Stimulated activated CD4-positive, alpha-beta T cell treated with anti-CD3 and anti-CD28 coated beads, Interleukin-4, amount 100 ng/mL, for 48 hours (primary cell): Measurements from ENCODE around the gene DUSP7.

Experiments used
- DNase-seq, 2 donors: peaks; one replicate each; pipeline ENCODE4 v3.0.0-alpha.2; 2020; ENCODE audit warnings: low read depth in 2 of 2

Gene DUSP7, protein sequence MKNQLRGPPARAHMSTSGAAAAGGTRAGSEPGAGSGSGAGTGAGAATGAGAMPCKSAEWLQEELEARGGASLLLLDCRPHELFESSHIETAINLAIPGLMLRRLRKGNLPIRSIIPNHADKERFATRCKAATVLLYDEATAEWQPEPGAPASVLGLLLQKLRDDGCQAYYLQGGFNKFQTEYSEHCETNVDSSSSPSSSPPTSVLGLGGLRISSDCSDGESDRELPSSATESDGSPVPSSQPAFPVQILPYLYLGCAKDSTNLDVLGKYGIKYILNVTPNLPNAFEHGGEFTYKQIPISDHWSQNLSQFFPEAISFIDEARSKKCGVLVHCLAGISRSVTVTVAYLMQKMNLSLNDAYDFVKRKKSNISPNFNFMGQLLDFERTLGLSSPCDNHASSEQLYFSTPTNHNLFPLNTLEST

DNA sequence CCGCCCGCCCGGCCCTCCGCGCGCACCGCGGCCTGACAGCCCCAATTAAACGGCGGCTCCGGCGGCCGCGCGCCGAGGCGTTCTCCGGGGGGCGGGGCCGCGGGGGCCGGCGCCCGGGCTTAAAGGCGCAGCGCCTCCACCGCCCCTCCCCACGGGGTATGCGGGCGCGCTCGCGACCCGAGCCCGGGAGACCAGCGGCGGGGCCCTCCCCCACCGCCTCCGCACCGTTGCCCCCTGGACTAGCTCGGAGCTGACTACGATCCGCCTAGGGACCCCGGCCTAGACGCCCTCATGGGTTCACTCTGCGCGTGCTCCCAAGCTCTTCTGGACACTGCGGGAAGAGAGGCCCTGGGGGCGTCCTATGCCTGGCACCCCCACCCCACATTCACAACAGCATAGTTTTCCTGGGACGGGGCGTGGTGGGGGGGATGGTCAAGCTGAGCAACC is at the start of gene DUSP7:
Gene DUSP7, minus strand, starts transcription at position 51 of the 447 bp plus-strand sequence. CDS start 205 bp downstream, outside the sequence.
- DNase-seq, result peak; percentile 46 to 67

DNA sequence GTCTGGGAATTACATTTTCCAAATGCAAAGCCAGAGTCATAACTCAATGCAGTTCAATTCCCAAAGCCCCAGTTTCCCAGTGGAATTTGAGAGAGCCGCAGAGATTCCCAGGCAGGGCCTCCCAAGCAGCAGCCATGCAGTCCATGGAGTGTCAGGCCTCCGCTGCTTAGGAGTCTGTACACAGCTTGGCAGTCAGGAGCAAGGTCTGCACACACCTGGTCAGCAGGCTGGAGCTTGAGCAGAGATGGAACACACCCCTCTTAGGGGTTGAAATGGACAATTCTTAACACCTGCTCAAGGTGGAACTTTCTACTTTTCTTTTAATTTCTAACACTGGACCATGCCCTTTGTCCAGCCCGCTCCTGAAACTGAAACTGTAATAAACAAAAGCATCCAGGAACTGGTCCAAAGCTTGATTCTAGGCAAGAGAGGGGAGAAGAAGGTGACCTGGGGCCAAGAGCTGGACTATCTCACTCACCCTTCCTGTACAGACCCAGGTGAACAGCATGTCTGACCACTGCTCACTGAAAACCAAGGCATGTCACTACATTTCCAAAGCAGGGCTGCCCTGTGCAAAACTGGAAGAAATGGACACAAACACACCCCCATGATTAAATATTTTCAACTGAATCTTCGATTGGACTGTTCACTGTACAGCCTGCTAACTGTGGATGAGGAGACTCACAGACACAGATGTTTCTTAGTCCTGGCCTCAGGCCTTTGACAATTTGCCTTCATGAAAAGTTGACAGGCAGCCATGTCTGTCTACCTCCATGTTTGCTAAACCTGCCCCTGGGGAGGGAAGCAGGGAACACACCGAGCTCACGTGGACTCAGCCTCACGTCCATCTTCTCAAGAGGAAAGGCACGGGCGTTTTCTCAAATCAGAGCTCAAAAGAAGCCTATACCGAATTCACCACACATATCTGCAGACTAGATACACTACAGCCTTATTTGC is 48.6 kb upstream of the DUSP7 start:
- no peak for DNase-seq

DNA sequence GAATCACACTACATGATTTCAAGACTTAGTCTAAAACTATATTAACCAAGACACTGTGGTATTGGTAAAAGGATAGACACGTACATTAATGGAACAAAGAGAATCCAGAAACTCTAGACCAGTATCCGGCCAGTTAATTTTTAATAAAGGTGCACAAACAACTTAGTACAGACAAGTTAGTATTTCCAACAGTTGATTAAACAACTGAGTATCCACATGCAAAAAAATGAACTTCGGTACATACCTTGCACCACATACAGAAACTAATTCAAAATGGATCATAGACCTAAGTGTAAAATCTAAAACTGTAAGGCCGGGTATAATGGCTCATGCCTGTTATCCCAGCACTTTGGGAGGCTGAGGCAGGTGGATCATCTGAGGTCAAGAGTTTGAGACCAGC is 46.6 kb upstream of the DUSP7 start:
- no peak for DNase-seq

DNA sequence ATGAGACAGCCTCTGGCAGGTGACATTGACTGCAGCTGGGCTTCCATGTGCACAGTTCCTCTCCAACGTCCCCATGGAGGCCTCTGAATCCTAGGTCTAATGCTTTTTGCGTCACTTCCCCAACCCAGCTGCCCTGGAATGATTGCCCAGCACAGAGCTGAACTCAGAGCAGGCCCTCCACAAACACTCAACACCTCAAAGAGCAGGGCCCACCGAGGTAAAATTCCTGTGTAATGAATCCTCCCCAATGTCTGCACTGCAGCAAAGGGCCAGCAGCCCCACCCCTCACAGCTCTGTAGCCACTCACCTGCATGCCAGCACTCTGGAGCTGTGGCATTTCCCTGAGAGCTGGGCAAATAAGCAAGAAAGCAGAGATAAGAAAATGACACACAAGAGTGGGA is 42.6 kb upstream of the DUSP7 start:
- DNase-seq, result no peak

DNA sequence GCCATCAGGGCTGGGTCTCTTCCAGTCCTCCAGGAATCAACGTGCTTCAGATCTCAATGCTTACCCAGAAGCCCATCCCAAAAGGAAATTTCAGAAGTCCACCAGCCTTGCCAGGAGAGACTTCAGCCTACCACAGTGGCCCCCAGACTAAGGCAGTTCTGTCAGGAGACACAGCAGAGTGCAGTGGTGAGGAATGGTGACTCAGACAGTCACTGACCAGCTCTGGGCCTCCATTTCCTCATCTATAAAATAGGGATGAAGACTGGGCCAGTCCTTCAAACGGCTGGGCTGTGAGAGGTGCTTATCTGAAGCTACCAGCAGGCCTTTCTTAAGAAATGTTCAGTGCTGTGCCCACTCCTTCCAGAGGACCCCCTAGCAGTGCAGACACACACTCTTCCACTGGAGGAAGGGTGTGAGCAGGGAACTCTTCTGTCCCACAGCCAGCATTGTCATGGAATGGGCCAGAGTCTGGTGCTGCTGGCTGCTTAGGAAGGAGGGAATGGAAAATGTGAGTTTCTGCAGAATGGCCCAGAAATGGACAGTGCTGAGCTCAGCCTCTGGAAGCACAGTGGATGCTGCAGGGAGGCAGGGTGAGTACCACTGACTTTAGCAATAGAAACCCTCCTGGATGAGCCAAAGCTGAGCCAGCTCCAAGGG is 41.6 kb upstream of the DUSP7 start:
- DNase-seq, result no peak

DNA sequence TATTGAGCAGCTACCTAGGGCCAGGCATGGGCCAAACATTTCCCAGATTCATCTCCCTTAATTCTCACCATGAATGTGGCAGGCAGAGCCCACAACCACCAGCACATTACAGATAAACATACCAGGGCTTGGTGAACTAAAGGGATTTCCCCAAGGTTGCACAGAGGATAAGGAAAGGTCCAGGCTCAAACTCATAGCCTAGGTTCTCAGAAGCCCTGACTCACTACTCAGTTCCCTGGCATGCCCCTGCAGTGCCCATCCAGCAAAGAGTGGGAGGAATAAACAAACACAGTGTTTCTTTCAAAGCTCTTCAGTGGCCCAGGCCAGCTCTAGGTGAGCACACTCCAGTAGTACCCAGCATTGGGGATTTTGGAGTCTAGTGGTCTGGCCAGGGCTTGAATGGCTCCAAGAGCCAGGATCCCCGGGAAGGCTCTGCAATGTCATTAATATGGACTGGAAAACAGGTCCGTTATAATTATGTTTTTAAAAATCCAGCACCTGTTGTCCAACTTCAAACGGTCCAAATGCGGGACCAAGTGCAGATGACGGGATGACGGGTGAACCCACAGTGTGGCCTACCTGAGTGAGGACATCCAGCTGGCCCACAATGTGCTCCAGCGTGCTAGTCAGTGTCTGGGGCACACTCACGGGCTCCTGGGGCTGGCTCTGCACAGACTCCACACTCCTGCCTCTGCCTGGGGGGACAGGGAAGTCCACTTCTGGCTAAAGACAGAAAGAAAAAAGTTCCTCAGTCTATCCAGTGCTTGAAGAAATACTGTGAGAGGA is 39.8 kb upstream of the DUSP7 start:
- no peak for DNase-seq

DNA sequence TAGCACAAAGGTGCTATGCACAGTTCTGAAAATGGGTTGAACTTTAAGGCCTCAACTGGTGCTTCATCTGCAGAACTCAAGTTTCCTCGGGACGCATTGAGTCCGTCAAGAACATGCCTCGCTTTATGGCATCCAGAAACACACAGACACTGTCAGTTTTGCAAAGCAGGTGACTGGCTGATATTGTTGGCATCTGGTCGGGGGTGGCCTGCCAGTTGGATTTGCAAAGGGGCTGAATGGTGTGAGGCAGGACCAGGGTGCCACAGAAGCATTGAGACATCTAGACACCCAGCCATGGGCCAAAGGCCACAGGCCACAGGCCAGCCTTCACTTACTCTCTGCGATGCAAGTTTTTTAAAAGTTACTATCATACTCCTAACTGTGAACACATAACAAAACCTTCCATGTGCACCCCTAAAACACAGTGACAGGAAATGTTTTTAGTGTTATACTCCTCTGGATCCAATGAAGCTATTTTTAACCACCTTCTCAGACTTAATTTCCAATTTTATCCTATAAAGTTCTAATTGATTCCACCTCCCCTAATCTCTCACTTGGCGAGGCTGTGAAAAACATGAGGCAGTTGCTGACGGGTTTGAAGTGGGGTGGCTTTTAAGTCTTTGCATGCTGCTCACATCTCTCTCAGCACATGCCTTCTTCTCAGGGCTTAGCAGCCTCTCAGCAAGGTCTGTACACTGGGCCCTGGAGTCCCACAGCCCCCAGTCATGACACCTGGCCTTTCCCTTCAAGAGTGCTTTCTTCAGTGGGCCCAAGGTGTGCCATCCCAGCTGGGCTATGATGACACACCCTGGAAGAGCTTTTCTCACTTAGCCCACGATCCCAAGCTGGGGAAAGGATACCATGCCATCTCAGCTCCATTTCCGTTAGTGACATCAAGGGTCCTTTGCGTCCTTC is 38.5 kb upstream of the DUSP7 start:
- no peak for DNase-seq

DNA sequence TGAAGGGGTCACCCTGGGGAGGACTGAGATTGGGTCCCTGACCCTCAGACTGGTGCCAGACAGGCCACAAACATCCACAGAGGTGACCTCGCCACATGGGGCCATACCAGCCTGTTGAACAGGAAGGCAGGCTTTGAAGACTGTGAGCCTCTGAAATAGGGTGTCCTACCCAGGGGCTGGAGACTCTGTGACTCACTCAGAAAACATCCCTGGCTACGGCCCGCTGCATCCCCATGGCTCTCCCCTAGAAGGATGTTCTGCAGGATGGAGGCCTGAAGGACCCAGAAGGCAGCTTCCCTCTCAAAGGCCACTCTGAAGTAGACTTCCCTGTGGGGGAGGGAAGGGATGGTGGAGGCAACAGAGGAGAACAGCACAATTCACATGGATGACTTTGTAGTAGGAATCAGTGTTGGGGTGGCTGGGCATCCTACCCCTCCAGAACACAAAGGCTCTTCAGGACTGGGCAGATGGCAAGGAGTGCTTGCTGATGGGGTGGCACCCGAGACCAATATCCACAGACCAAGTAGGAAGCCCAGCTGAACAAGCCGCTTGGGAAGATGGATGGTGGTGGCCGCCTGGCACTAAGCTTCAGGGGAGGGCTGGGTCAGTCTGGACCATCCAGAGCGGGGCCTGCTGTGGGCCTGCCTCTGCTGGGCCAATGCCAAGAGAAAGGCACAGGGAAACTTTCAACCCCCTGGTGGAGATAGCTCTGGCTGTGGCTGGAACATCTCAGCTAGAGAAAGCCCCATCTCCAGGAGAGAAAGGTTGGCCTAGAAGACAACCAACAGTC is 37.6 kb upstream of the DUSP7 start:
- no peak for DNase-seq

DNA sequence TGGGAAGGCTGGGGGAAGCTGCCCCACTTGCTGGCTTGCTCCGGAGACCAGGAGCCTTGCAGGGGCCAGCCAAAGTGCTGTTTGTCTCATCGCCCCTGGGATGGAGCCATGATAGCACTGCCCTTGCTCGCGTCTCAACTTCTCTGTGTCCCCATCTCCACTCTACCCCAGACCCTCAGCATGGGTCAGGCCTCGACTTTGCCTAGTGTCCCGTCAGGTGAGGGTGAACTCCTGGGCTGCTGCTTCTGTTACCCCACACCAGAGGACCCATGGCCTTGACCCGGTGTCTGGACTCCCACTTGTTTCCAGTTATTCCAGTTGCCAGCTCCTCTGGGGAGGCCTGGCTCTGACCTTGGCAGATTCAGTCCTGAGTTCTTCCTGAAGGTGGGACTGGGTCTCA is 36.5 kb upstream of the DUSP7 start:
- no peak for DNase-seq

DNA sequence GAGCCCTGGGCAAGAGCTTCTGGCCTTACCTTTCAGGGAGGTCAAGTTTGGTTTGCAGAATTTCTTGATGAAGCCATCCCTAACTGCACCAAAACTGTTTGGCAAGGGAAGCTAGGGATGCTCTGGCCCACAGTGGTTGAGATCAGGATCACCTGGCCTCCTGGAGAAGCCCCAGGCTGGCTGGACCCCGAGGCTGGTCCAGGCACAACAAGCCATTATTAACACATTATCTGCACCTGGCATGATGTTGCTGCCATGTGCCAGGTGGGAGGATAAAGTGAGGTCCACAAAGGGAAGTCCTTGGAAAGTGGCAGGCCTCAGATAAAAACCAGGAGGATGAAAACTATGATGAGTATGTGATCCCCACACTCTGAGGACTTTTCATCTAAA is 35.9 kb upstream of the DUSP7 start:
- no peak for DNase-seq

DNA sequence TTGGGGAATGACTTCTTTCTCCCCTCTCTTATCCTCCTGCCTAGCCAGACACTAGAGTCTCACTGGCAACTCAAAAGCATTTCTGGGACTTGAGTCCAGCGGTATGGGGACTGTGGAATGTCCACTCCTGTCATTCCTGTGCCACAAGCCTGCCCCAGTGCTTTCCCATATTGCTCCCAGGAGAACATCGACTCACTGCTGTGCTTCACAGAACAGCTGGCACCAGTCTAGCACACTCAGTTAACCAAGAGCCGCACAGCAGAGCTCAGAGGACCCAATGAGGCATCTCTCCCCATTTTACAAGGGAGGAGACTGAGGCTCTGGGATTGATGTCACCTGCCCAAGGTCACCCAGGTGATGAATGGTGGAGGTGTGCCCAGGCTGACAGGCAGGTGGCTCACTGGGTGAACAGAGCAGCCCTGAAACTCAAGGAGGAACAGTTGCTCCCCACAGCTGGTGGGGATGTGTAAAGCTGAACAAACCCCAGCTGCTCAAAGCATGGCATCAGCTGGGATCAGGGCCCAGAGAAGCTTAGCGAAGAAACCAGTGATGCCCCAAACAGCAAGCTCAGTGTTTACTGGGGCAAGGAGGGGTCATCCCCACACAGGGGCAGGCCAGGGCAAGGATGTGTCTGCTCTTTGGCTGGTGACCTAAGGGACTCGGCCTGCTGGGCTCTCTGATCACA is 35.4 kb upstream of the DUSP7 start:
- no peak for DNase-seq

DNA sequence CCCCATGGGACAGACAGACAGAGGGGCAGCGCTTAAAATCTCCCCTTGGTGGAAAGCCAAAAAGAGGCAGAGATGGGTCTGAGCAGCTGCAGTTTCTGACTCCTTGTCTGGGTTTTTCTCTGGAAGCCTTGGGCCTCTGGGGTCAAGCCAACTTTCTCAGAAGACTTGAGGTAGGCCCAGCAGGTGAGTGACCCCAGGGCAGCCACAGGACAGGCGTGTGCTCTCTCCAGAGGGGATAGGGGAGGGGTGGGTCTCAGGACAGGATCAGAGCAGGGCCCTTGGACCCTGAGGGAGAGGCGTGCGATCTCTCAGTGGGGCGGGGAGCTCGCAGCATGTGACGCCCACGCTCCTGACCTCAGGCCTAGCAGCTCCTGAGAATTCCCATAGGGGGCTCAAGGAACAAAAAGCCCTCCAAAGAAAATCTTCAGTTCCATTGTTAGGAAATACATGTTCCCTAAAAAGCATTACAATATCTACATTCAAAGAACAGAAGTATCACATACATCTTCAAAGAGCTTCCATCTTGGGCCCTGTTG is 34.6 kb upstream of the DUSP7 start:
- no peak for DNase-seq

DNA sequence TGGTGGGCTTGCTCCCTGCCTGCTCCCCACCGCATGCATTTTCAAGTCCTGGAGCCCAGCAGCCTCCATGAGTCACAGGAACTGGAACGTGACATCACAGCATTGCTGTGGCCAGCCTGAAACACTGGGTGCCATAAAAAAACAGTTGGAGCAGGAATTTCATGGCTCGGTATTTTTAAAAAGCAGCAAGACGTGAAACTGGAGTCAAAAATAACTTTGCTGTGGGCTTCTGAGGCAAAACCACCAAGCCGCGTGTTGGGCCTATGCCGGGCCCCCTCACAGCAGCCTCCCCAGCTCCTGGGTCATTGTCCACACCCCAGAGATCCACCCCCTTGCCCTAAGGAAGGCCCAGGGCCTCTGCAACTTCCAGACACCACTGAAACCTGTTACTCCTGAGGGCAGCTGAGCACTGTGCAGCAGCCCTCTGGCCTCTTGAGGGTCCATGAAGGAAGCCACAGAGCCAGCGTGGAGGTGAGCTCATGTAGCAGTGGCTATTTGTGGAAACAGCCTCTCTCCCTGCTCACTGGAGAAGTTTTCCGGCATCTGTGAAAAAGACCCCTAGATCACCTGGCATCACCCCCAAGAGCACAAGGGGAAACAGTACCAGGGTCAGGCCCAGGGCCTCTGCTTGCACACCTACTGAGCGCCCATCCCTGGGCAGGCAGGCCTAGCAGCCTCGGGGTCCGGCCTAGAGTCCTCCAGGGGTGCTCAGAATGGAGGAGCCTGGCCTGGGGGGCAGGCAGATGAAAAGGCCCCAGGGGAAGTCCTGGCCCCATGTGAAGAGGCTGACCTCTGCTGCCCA is 34.0 kb upstream of the DUSP7 start:
- no peak for DNase-seq

DNA sequence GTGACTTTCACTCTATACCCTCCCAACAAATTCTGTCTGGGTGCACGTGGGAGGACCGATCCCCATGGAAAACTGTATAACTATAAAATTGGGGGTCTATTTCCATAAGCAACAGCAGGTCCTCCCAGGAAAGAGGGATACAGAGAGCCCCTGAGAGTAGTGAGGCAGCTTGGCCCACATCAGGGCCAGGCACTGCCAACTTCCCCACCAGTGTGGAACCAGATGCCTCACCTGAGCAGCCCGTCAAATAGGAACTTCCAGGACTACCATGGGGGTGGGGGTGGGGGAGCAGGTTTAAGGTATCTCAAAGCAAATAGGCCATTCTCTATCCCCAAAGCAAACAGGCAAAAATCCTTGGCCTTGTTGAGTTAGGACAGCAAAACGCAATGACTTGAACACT is 33.3 kb upstream of the DUSP7 start:
- no peak for DNase-seq

DNA sequence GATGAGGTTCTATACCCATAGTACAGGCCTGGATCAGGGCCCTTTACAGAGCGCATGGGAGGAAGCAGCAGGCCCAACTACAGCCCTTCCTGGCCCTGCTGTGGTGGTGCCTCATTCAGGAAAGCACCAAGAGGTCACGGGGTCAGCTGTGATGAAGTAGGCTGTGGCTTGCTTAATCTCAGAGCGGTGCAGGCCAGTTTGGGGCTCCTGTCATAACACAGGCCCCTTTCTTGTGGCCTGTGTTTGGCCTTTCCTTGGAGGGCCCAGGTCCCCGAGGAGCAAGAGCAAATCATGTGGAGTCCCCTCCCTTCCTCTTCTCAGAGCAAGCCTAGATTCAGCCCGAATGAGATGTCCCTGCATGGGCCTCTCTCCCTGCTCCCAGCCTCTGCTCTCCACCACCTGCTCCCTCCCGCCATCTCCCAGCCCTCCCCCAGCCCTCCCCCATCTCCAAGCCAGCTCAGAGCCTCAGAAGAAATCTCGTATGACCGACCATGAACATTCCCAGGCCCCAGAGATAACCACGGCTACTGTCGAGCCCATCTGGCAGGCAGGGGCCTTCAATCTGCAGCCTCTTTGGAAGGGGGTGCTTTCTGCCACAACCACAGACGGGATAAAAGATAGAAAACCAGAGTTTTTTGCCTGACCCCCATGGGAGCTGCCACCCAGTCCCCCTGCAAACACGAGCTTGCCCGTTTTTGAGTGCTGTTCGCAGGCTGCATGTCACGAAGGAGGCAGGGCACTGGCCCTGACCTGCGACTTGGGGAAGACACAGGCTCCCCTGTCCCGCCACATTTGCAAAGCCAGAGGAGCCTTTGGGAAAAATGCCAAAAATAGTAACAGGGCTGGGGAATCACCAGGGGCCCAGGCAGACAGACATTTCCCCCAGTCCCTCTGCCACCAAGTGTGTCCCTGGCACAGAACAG is 32.3 kb upstream of the DUSP7 start:
- no peak for DNase-seq

DNA sequence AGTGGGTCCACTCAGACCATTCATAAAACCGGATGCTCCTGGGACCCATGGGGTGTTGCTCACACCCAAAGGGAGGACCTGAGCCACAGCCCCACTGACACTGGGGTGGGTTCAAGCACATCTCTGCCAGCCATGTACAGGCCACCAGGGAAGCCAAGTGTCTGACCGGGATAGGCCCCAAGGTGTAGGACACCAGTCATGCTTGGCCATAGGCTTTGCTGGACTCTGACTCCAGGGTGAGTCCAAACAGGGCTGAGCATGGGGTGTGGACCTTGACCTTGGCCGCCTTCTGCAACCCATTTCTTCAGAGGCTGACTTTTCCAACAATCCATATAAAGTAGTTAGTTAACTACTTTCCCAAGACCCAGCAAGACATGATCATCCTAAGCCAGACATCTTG is 31.4 kb upstream of the DUSP7 start:
- no peak for DNase-seq
